ENCODE data around the gene SOCS6.
A peak's percentile ranks its signal among the peaks of the same experiment; 100 is the strongest.

Gene SOCS6

DNA sequence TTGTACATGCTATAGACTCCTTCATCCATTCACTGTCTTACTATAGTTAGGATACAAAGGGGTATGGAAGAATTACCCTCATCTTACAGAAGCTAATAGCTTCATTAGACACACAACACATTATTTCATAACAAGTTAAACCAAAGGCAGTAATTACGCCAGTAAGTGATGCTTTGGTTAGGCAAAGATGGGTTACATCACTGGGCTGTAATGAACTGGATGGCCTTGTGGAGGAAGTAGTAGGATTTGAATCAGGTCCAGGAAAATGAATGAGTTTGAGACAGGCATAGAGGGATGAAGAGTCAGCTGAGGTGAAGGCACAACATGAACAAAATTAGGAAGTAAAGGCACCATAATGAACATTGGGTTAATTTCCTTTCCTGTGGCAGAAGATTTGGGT lies 80.1 kb downstream of the SOCS6 start:
- H3K36me3 ChIP-seq (replicated peaks; ENCODE audit: insufficient read depth, low read length): no peaks in the 10 kb centered on the region
- H2AFZ ChIP-seq (ENCODE audit: low read length): no peak overlapping the region
- H3K4me1 ChIP-seq (ENCODE audit: low read length): no peaks in the 10 kb centered on the region
- no peak overlapping the region for H3K4me3 ChIP-seq (ENCODE audit: low read length)
- H4K20me1 ChIP-seq (ENCODE audit: insufficient read depth, low read length): no peaks in the 10 kb centered on the region
- no peaks in the 10 kb centered on the region for H3K9me2 ChIP-seq (replicated peaks; ENCODE audit: insufficient read depth, low read length)
- H3F3A ChIP-seq (ENCODE audit: insufficient read depth, low read length): no peaks in the 10 kb centered on the region
- H3K27ac ChIP-seq (ENCODE audit: low read length): no peak overlapping the region
- H3K9ac ChIP-seq (ENCODE audit: low read length): no peak overlapping the region
- no peak for DNase-seq
- H3K27me3 ChIP-seq (replicated peaks; ENCODE audit: insufficient read depth, low read length): no peaks in the 10 kb centered on the region
- H3K9me3 ChIP-seq (replicated peaks; ENCODE audit: insufficient read depth, low read length): no peaks in the 10 kb centered on the region
- H3K79me2 ChIP-seq (ENCODE audit: low read length): no peaks in the 10 kb centered on the region
- TF ChIP-seq EZH2phosphoT487 (IDR thresholded peaks at IDR 0.05; ENCODE audit: low read length): no peak
- TF ChIP-seq, protein P1, sequence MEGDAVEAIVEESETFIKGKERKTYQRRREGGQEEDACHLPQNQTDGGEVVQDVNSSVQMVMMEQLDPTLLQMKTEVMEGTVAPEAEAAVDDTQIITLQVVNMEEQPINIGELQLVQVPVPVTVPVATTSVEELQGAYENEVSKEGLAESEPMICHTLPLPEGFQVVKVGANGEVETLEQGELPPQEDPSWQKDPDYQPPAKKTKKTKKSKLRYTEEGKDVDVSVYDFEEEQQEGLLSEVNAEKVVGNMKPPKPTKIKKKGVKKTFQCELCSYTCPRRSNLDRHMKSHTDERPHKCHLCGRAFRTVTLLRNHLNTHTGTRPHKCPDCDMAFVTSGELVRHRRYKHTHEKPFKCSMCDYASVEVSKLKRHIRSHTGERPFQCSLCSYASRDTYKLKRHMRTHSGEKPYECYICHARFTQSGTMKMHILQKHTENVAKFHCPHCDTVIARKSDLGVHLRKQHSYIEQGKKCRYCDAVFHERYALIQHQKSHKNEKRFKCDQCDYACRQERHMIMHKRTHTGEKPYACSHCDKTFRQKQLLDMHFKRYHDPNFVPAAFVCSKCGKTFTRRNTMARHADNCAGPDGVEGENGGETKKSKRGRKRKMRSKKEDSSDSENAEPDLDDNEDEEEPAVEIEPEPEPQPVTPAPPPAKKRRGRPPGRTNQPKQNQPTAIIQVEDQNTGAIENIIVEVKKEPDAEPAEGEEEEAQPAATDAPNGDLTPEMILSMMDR (IDR thresholded peaks at IDR 0.05; ENCODE audit: low read length): no peak
- no peak for TF ChIP-seq EZH2 (optimal IDR thresholded peaks at IDR 0.05; ENCODE audit: low read depth, low read length)
- no peak overlapping the region for H3K4me2 ChIP-seq (ENCODE audit: low read depth, low read length)

DNA sequence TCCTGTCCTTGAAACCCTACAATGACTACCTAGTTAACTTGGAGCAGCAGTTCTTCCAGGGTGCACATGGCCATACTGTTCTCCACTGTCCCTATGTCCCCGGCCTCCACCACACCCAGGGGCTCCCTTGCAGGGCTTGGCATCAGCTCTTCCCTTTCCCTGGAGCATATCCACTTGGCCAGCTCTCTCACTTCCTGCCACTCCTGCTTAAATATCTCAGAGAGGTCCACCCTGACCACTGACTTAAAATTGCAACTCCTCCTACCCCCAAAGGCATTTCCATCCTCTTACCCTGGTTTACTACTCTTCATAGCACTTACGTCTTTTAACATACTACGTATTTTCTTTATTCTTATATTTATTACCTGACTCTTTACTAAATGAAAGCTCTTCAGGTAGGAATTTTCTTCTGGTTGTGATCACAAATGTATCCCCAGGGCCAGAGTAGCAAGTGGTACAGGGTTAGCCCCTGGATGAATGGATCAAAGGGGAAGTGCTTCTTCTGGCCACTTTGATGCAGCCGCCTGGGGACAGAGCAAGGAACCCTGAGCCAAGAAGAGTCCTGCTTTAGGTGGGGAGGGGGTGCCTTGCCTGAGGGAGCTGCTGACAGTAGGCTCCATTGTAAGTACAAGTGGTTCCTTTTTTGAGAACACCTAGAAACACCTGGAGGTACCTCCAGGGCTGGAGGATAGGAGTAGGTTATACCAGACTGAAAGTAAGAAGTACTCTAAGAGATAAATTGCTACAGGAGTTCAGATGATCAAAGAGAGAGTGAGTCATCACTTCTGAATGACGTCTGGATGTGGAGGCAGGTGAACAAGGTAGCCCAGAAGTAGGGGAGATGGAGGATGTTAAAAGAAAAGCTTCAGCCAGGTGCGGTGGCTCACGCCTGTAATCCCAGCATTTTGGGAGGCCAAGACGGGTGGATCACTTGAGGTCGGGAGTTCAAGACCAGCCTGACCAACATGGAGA lies 82.2 kb downstream of the SOCS6 start:
- Histone ChIP-seq H3K4me3 (ENCODE audit: low read length) (no peak overlapping the region), H2AFZ (ENCODE audit: low read length) (no peak overlapping the region), H3K36me3 (replicated peaks; ENCODE audit: insufficient read depth, low read length) (no peaks in the 10 kb centered on the region), H3K9ac (ENCODE audit: low read length) (no peak overlapping the region), H3K9me2 (replicated peaks; ENCODE audit: insufficient read depth, low read length) (no peaks in the 10 kb centered on the region), H3F3A (ENCODE audit: insufficient read depth, low read length) (no peaks in the 10 kb centered on the region), H3K9me3 (replicated peaks; ENCODE audit: insufficient read depth, low read length) (no peaks in the 10 kb centered on the region), H3K27ac (ENCODE audit: low read length) (no peak overlapping the region), H4K20me1 (ENCODE audit: insufficient read depth, low read length) (no peaks in the 10 kb centered on the region), H3K4me2 (ENCODE audit: low read depth, low read length) (no peak overlapping the region), H3K79me2 (ENCODE audit: low read length) (no peaks in the 10 kb centered on the region), H3K4me1 (ENCODE audit: low read length) (no peaks in the 10 kb centered on the region), H3K27me3 (replicated peaks; ENCODE audit: insufficient read depth, low read length) (no peaks in the 10 kb centered on the region)
- DNase-seq: peak; percentile 10
- TF ChIP-seq EZH2 (optimal IDR thresholded peaks at IDR 0.05; ENCODE audit: low read depth, low read length) (no peak), EZH2phosphoT487 (IDR thresholded peaks at IDR 0.05; ENCODE audit: low read length) (no peak)
- TF ChIP-seq, protein P1 (IDR thresholded peaks at IDR 0.05; ENCODE audit: low read length): no peak

DNA sequence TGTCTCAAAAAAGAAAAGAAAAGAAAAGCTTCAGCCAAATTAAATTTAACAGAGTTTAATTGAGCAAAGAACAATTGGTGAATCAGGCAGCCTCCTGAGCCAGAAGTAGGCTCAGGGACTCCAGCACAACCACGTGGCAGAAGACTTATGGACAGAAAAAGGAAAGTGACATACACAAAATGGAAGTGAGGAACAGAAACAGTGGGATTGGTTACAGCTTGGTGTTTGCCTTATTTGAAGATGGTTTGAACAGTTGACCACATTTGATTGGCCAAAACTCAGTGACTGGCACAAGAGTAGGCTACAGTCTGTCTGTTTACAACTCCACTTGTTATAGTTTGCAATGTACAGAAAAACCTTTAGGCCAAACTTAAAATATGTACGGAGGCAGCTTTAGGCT lies 83.1 kb downstream of the SOCS6 start:
- Histone ChIP-seq H4K20me1 (ENCODE audit: insufficient read depth, low read length) (no peaks in the 10 kb centered on the region), H3K9ac (ENCODE audit: low read length) (no peak overlapping the region), H3K79me2 (ENCODE audit: low read length) (no peaks in the 10 kb centered on the region), H3K9me2 (replicated peaks; ENCODE audit: insufficient read depth, low read length) (no peaks in the 10 kb centered on the region), H3K36me3 (replicated peaks; ENCODE audit: insufficient read depth, low read length) (no peaks in the 10 kb centered on the region), H3K27me3 (replicated peaks; ENCODE audit: insufficient read depth, low read length) (no peaks in the 10 kb centered on the region), H3K9me3 (replicated peaks; ENCODE audit: insufficient read depth, low read length) (no peaks in the 10 kb centered on the region), H3K4me1 (ENCODE audit: low read length) (no peaks in the 10 kb centered on the region), H2AFZ (ENCODE audit: low read length) (no peak overlapping the region), H3K4me2 (ENCODE audit: low read depth, low read length) (no peak overlapping the region), H3K27ac (ENCODE audit: low read length) (no peak overlapping the region), H3F3A (ENCODE audit: insufficient read depth, low read length) (no peaks in the 10 kb centered on the region), H3K4me3 (ENCODE audit: low read length) (no peak overlapping the region)
- no peak for DNase-seq
- no peak for TF ChIP-seq EZH2phosphoT487 (IDR thresholded peaks at IDR 0.05; ENCODE audit: low read length)
- TF ChIP-seq, protein P1 (IDR thresholded peaks at IDR 0.05; ENCODE audit: low read length): no peak
- no peak for TF ChIP-seq EZH2 (optimal IDR thresholded peaks at IDR 0.05; ENCODE audit: low read depth, low read length)
